WERI-Rb-1 (cell line): Measurements from ENCODE around the gene SIK2.
"Not testable (repeated sequence)": the region's sequence is repeated elsewhere in the genome, so short reads cannot be mapped to it uniquely, and the experiment has no call there.

ENCODE experiments used
- DNase-seq: peaks from one replicate; pipeline ENCODE4 v3.0.0-alpha.2; 2020
- H3K27ac ChIP-seq: fragments of 250-450 bp; sonication (Bioruptor Pico); 2 replicates; pipeline ENCODE4 v1.5.1; 2020; ENCODE audit warnings: mild to moderate bottlenecking, moderate library complexity
- H3K27me3 ChIP-seq: fragments of 250-450 bp; sonication (Bioruptor Pico); 2 replicates; pipeline ENCODE4 v1.5.1; 2021; ENCODE audit warnings: mild to moderate bottlenecking, low read depth, moderate library complexity; ENCODE audit not compliant: insufficient read depth, severe bottlenecking
- H3K36me3 ChIP-seq: fragments of 250-450 bp; sonication (Bioruptor Pico); 2 replicates; pipeline ENCODE4 v1.5.1; 2020; ENCODE audit warnings: mild to moderate bottlenecking, moderate library complexity
- H3K4me3 ChIP-seq: 2 replicates; pipeline ENCODE4 v1.5.1; 2011; ENCODE audit warnings: low read depth, mild to moderate bottlenecking, control low read depth, low read length
- H3K9me3 ChIP-seq: fragments of 250-450 bp; sonication (Bioruptor Pico); 2 replicates; pipeline ENCODE4 v1.5.1; 2021; ENCODE audit warnings: mild to moderate bottlenecking, moderate library complexity; ENCODE audit not compliant: severe bottlenecking
- CTCF ChIP-seq: IDR thresholded peaks from 2 replicates; pipeline ENCODE4 v1.5.1; 2011; ENCODE audit warnings: low read depth, mild to moderate bottlenecking, control low read depth, inconsistent platforms, low read length

The SIK2 gene

GRCh38 chr11:111707039-111707690 is 104.9 kb downstream of the SIK2 start:
- DNase-seq: no peak
- peaks cover 45% of the 10 kb centered on the region for H3K36me3 ChIP-seq

GRCh38 chr11:111707691-111708067 is 105.4 kb downstream of the SIK2 start:
- TF ChIP-seq CTCF: no peak
- peaks cover 50% of the 10 kb centered on the region for H3K36me3 ChIP-seq
- H3K4me3 ChIP-seq: no peak overlapping the region
- H3K27me3 ChIP-seq: no peaks in the 10 kb centered on the region
- no peaks in the 10 kb centered on the region for H3K9me3 ChIP-seq
- DNase-seq: no peak
- no peak overlapping the region for H3K27ac ChIP-seq

More at GRCh38 chr11:111707039-111707690, 104.9 kb downstream of the SIK2 start:
- no peak overlapping the region for H3K4me3 ChIP-seq
- no peak overlapping the region for H3K27ac ChIP-seq
- H3K9me3 ChIP-seq: no peaks in the 10 kb centered on the region
- no peaks in the 10 kb centered on the region for H3K27me3 ChIP-seq
- TF ChIP-seq CTCF: no peak

GRCh38 chr11:111714522-111714921 is 112.3 kb downstream of the SIK2 start:
- H3K27me3 ChIP-seq: no peaks in the 10 kb centered on the region
- H3K4me3 ChIP-seq: no peak overlapping the region
- no peaks in the 10 kb centered on the region for H3K9me3 ChIP-seq
- DNase-seq: no peak
- TF ChIP-seq CTCF: no peak
- peaks cover 40% of the 10 kb centered on the region for H3K36me3 ChIP-seq
- no peak overlapping the region for H3K27ac ChIP-seq

- Histone ChIP-seq H3K27me3 (no peaks in the 10 kb centered on the region), H3K27ac (no peak overlapping the region), H3K9me3 (no peaks in the 10 kb centered on the region), H3K36me3 (peaks cover 44% of the 10 kb centered on the region), H3K4me3 (no peak overlapping the region)
- TF ChIP-seq CTCF: no peak
- DNase-seq: no peak
Observed at GRCh38 chr11:111715142-111715816, 113.0 kb downstream of the SIK2 start.

GRCh38 chr11:111717660-111718059 is 115.4 kb downstream of the SIK2 start:
- H3K4me3 ChIP-seq, H3K27ac ChIP-seq, H3K9me3 ChIP-seq: not testable (repeated sequence)

DNA sequence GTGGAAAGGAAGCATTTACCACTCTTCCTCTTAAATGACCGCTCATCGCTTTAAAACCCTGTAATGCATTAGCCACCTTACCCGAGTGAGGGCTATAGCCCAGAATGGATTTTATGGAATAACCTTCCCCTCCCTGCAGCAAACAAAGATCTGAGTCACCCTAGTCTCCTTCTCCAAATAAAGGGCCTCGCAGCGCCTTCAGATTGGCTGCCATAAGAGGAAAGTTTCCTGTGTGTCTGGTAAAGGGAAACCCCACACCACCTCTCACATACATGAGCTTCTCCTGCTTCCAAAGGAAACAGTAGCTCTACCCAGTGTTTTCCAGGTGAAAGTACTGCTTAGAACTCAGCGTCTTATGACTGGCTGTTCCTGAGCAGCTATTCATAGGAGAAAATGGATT is 116.2 kb downstream of the SIK2 start:
- Histone ChIP-seq H3K27ac (no peak overlapping the region), H3K9me3 (no peaks in the 10 kb centered on the region), H3K36me3 (peaks cover 59% of the 10 kb centered on the region), H3K27me3 (no peaks in the 10 kb centered on the region), H3K4me3 (no peak overlapping the region)
- no peak for DNase-seq
- TF ChIP-seq CTCF: no peak

More at GRCh38 chr11:111717660-111718059, 115.4 kb downstream of the SIK2 start:
- H3K27me3 ChIP-seq, DNase-seq: not testable (repeated sequence)
- peaks cover 61% of the 10 kb centered on the region for H3K36me3 ChIP-seq
